ENCODE data around the gene YAF2. TPM values are rescaled to one million over a fixed set of nuclear protein-coding genes. Genes with fewer than 3 reads are reported as not detected.

The YAF2 gene
- total and polyA plus RNA-seq, 2 of the 13 experiments (the other 11 are each of a cell fraction or from before 2014, with no cell fraction given) = 8.4 to 11.7 TPM

- no peak overlapping the region for H3K4me2 ChIP-seq (ENCODE audit: low read depth, low read length)
- no peaks in the 10 kb centered on the region for H4K20me1 ChIP-seq (ENCODE audit: insufficient read depth, low read length)
- H3K79me2 ChIP-seq (ENCODE audit: insufficient read depth, low read length) = no peaks in the 10 kb centered on the region
- no peak overlapping the region for H3K4me3 ChIP-seq (replicated peaks in 1 of 3; ENCODE audit: insufficient read depth in 1 of 3, low read depth in 2 of 3, low read length in 3 of 3)
- ChIA-PET CTCF (ENCODE audit: low intra/inter-chr PET ratio, low total read pairs) (no interaction called here), POLR2A (no interaction called here)
- H3K9me3 ChIP-seq (ENCODE audit: low read length) = no peaks in the 10 kb centered on the region
- intact Hi-C loops (cut with micrococcal nuclease; ENCODE audit: unreplicated experiment) (no loop called here), in situ Hi-C loops (cut with HindIII; ENCODE audit: extremely low pct_ligation_motif_present, low pct_unique_long_range_greater_than_20kb) (no loop called here)
- no peak overlapping the region for H2AFZ ChIP-seq (ENCODE audit: low read length)
- no peak overlapping the region for H3K27ac ChIP-seq (ENCODE audit: extremely low read length, insufficient read depth, low read length)
- no peaks in the 10 kb centered on the region for H3K4me1 ChIP-seq (ENCODE audit: insufficient read depth, low read length)
- TF ChIP-seq MATR3 (CRISPR knock-in tag; IDR thresholded peaks at IDR 0.05) = no peak
- no peak for TF ChIP-seq MBNL3 (CRISPR knock-in tag; conservative IDR thresholded peaks at IDR 0.05)
- no peak for TF ChIP-seq ATF7 (IDR thresholded peaks at IDR 0.05)
- TF ChIP-seq ATF7 (CRISPR knock-in tag; IDR thresholded peaks at IDR 0.05) = no peak
- no peak for TF ChIP-seq HOXA5 (CRISPR knock-in tag; IDR thresholded peaks at IDR 0.05)
- no peak for TF ChIP-seq HNF4A (CRISPR knock-in tag; IDR thresholded peaks at IDR 0.05)
- no peak for TF ChIP-seq MEF2D (CRISPR knock-in tag; IDR thresholded peaks at IDR 0.05)
- TF ChIP-seq, protein P1, sequence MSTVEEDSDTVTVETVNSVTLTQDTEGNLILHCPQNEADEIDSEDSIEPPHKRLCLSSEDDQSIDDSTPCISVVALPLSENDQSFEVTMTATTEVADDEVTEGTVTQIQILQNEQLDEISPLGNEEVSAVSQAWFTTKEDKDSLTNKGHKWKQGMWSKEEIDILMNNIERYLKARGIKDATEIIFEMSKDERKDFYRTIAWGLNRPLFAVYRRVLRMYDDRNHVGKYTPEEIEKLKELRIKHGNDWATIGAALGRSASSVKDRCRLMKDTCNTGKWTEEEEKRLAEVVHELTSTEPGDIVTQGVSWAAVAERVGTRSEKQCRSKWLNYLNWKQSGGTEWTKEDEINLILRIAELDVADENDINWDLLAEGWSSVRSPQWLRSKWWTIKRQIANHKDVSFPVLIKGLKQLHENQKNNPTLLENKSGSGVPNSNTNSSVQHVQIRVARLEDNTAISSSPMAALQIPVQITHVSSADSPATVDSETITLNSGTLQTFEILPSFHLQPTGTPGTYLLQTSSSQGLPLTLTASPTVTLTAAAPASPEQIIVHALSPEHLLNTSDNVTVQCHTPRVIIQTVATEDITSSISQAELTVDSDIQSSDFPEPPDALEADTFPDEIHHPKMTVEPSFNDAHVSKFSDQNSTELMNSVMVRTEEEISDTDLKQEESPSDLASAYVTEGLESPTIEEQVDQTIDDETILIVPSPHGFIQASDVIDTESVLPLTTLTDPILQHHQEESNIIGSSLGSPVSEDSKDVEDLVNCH (CRISPR knock-in tag; IDR thresholded peaks at IDR 0.05) = no peak
- TF ChIP-seq GFI1 (CRISPR knock-in tag; IDR thresholded peaks at IDR 0.05; ENCODE audit: borderline replicate concordance) = no peak
- TF ChIP-seq, protein P2, sequence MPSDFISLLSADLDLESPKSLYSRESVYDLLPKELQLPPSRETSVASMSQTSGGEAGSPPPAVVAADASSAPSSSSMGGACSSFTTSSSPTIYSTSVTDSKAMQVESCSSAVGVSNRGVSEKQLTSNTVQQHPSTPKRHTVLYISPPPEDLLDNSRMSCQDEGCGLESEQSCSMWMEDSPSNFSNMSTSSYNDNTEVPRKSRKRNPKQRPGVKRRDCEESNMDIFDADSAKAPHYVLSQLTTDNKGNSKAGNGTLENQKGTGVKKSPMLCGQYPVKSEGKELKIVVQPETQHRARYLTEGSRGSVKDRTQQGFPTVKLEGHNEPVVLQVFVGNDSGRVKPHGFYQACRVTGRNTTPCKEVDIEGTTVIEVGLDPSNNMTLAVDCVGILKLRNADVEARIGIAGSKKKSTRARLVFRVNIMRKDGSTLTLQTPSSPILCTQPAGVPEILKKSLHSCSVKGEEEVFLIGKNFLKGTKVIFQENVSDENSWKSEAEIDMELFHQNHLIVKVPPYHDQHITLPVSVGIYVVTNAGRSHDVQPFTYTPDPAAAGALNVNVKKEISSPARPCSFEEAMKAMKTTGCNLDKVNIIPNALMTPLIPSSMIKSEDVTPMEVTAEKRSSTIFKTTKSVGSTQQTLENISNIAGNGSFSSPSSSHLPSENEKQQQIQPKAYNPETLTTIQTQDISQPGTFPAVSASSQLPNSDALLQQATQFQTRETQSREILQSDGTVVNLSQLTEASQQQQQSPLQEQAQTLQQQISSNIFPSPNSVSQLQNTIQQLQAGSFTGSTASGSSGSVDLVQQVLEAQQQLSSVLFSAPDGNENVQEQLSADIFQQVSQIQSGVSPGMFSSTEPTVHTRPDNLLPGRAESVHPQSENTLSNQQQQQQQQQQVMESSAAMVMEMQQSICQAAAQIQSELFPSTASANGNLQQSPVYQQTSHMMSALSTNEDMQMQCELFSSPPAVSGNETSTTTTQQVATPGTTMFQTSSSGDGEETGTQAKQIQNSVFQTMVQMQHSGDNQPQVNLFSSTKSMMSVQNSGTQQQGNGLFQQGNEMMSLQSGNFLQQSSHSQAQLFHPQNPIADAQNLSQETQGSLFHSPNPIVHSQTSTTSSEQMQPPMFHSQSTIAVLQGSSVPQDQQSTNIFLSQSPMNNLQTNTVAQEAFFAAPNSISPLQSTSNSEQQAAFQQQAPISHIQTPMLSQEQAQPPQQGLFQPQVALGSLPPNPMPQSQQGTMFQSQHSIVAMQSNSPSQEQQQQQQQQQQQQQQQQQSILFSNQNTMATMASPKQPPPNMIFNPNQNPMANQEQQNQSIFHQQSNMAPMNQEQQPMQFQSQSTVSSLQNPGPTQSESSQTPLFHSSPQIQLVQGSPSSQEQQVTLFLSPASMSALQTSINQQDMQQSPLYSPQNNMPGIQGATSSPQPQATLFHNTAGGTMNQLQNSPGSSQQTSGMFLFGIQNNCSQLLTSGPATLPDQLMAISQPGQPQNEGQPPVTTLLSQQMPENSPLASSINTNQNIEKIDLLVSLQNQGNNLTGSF (CRISPR knock-in tag; IDR thresholded peaks at IDR 0.05) = no peak
- no peak overlapping the region for H3K9ac ChIP-seq (ENCODE audit: insufficient read depth, low read depth, low read length)
- FAIRE-seq (no peak), DNase-seq (ENCODE audit: low spot score) (no peak), ATAC-seq (no peak)
- BruUV-seq (replicated peaks) = no TSS peak
- H3K27me3 ChIP-seq (ENCODE audit: control insufficient read depth in 1 of 2, insufficient read depth in 2 of 2, low read length in 2 of 2) = no peaks in the 10 kb centered on the region
- 92% methylated on average over 2 of the region's 2 CpGs for WGBS (ENCODE audit: low lambda C conversion rate)
- peaks cover 0 to 3% of the 10 kb centered on the region in 2 experiments; a peak in 1 of 5 replicates for H3K36me3 ChIP-seq (replicated peaks in 1 of 2; ENCODE audit: control insufficient read depth in 1 of 2, insufficient read depth in 2 of 2, low read length in 2 of 2)
Measured at GRCh38 chr12:42187799-42188198, 50.2 kb downstream of the YAF2 start.

Data from HepG2 (cell line).